Activated CD8-positive, alpha-beta memory T cell treated with anti-CD3 and anti-CD28 coated beads, Interleukin-2, amount 50 U/mL, for 48 hours (primary cell): ENCODE measurements around the gene SSBP2.
"Not testable (repeated sequence)": the region's sequence is repeated elsewhere in the genome, so short reads cannot be mapped to it uniquely, and the experiment has no call there.

Source experiments
- DNase-seq: peaks from one replicate; pipeline ENCODE4 v3.0.0-alpha.2; 2020

SSBP2 gene

GRCh38 chr5:81418606-81419005 is 332.3 kb downstream of the SSBP2 start:
- no peak for DNase-seq

- DNase-seq, result no peak
Observed at GRCh38 chr5:81417052-81417451, 333.8 kb downstream of the SSBP2 start.

- no peak for DNase-seq
Observed at GRCh38 chr5:81409896-81410295, 341.0 kb downstream of the SSBP2 start.

GRCh38 chr5:81409361-81409760 is 341.5 kb downstream of the SSBP2 start:
- no peak for DNase-seq

GRCh38 chr5:81408496-81408895 is 342.4 kb downstream of the SSBP2 start:
- no peak for DNase-seq

GRCh38 chr5:81407811-81408210 is 343.1 kb downstream of the SSBP2 start:
- DNase-seq, result not testable (repeated sequence)

- DNase-seq, result no peak
Observed at GRCh38 chr5:81405126-81405891, 345.6 kb downstream of the SSBP2 start.

- DNase-seq, result no peak
Observed at GRCh38 chr5:81402192-81402930, 348.5 kb downstream of the SSBP2 start.

GRCh38 chr5:81401266-81401665 is 349.6 kb downstream of the SSBP2 start:
- DNase-seq, result no peak

- no peak for DNase-seq
Observed at GRCh38 chr5:81400375-81400774, 350.5 kb downstream of the SSBP2 start.

GRCh38 chr5:81398741-81399140 is 352.2 kb downstream of the SSBP2 start:
- no peak for DNase-seq

GRCh38 chr5:81397176-81397575 is 353.7 kb downstream of the SSBP2 start:
- no peak for DNase-seq

GRCh38 chr5:81395262-81395661 is 355.6 kb downstream of the SSBP2 start:
- no peak for DNase-seq

- peak; percentile 53 for DNase-seq
Observed at GRCh38 chr5:81393783-81394718, 356.8 kb downstream of the SSBP2 start, which contains the start of gene ACOT12. Gene ACOT12, minus strand, starts transcription at chr5:81394134. Its CDS starts 20 bp downstream, at chr5:81394114.

GRCh38 chr5:81393430-81393782 is 357.5 kb downstream of the SSBP2 start:
- DNase-seq, result no peak

GRCh38 chr5:81389025-81389424 is 361.9 kb downstream of the SSBP2 start:
- DNase-seq, result no peak

- no peak for DNase-seq
Observed at GRCh38 chr5:81388169-81388568, 362.7 kb downstream of the SSBP2 start.

- DNase-seq, result no peak
Observed at GRCh38 chr5:81383867-81384266, 367.0 kb downstream of the SSBP2 start.

GRCh38 chr5:81371354-81371876 is 379.5 kb downstream of the SSBP2 start:
- no peak for DNase-seq

GRCh38 chr5:81370912-81371311 is 380.0 kb downstream of the SSBP2 start:
- no peak for DNase-seq

GRCh38 chr5:81365541-81365940 is 385.4 kb downstream of the SSBP2 start:
- no peak for DNase-seq

GRCh38 chr5:81363093-81363871 is 387.6 kb downstream of the SSBP2 start:
- no peak for DNase-seq
